ENCODE results near the gene TP53I13. TPM values are rescaled to one million over a fixed set of nuclear protein-coding genes. Genes with fewer than 3 reads are reported as not detected.

Gene TP53I13
- total RNA-seq, 2 experiments from 2014 or later = 46.7 to 50.2 TPM

DNA sequence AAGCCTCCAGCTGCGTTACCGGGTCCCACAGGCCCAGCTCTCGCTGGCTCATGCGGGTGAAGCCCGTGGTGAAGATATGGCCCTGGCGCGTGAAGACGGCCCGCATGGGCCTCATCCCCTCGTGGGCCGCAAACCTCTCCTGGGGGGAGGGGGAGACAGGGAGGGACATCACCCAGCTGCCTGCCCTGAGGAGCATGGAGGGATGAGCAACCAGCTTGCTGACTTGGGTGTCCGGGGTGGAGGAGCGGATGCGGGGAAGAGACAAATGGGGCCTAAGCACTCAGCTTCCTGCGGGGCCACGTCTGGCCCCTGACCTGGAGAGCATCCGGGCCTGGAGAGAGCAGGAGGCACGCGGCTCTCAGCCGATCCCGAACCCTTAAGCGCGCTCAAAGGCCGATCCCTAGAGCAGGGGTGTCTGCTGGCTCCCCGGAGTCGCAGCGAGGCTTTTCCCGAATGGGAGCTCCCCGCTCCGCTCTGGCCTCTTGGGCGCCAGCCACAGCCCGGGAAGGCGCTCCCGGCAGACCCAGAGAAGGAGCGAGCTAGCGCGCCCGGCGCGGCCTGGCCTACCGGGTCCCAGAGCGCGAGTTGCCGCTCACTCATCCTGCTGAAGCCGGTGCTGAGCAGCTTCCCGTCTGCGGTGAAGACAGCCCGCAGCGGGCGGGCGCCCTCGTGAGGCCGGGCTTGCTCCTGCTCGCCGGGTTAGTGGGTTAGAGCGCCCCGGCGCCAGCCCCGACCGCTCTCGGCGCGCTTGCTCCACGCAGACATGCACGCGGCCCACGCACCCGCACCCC is 49.2 kb downstream of the TP53I13 start:
- H3K27me3 Mint-ChIP-seq = peaks cover 2% of the 10 kb centered on the region
- DNase-seq (peak; percentile 92), ATAC-seq (peak; percentile 34)
- intact Hi-C loops (cut with micrococcal nuclease) = loop anchor here (5.0 kb wide), 1 partner anchor 35 kb away; no protein-coding TSS in a partner anchor
- peaks cover 41% of the 10 kb centered on the region for H3K4me1 Mint-ChIP-seq (ENCODE audit: low read depth)
- ChIA-PET POLR2A (interaction anchor here (0.7 to 4.2 kb wide), 28 partner anchors 9 to 469 kb away, joined by 3 to 32 read pairs (median 5); partner anchors contain the start of genes ABHD15, ANKRD13B and TP53I13), CTCF (interaction anchor here (0.6 to 8.5 kb wide), 46 partner anchors 9 to 940 kb away, joined by 3 to 172 read pairs (median 5); partner anchors contain the start of genes ABHD15, ANKRD13B, GIT1 and SSH2)
- H3K27ac Mint-ChIP-seq = peak overlapping the region; percentile 88
- no peaks in the 10 kb centered on the region for H3K9me3 Mint-ChIP-seq
- H3K36me3 Mint-ChIP-seq (ENCODE audit: low read depth) = no peaks in the 10 kb centered on the region
- TF ChIP-seq, protein P1, sequence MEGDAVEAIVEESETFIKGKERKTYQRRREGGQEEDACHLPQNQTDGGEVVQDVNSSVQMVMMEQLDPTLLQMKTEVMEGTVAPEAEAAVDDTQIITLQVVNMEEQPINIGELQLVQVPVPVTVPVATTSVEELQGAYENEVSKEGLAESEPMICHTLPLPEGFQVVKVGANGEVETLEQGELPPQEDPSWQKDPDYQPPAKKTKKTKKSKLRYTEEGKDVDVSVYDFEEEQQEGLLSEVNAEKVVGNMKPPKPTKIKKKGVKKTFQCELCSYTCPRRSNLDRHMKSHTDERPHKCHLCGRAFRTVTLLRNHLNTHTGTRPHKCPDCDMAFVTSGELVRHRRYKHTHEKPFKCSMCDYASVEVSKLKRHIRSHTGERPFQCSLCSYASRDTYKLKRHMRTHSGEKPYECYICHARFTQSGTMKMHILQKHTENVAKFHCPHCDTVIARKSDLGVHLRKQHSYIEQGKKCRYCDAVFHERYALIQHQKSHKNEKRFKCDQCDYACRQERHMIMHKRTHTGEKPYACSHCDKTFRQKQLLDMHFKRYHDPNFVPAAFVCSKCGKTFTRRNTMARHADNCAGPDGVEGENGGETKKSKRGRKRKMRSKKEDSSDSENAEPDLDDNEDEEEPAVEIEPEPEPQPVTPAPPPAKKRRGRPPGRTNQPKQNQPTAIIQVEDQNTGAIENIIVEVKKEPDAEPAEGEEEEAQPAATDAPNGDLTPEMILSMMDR (IDR thresholded peaks at IDR 0.05) = peak; percentile 38
- H3K4me3 Mint-ChIP-seq = peak overlapping the region; percentile 84

DNA sequence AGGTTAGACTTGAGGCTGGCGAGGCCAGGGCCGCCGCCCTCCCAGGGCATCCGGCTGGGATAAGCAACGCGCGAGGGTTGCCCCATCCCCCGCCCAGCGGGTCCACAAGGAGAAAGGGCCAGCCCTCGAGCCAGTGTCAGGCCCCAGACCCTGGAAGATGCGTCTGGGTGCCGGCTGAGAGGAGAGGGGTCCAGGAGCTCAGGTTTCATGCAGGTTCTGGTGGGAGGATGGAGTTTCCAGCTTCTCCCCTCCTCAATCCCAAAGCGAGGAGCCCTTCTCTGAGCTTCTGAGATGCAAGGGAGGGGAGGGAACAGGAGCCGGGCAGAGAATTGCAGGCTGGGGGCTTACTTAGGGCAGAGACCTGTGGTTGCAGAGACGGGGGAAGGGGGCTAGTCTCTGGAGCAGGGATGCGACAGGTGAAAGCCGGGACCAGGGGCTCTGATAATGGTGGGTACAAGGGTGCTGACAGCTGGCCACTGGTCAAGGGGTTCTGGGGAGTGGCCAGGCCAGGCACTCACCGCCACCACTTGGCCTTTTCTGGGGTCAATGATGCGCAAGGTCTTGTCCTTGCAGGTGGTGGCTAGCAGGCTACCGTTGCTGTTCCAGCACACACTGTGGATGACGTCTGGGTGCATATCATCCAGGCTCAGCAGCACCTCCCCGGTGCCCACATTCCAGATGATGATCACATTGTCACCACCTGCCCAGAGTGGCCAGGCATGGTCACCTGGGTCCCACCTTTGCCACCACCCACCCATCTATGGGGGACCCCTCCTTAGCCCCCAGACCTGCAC is 50.0 kb downstream of the TP53I13 start:
- DNase-seq = no peak
- H3K4me3 Mint-ChIP-seq = peak overlapping the region; percentile 84
- POLR2A ChIA-PET = interaction anchor here (1.2 to 4.2 kb wide), 18 partner anchors 8 to 326 kb away, joined by 3 to 32 read pairs (median 6); partner anchors contain the start of genes ABHD15 and ANKRD13B
- peaks cover 47% of the 10 kb centered on the region for H3K4me1 Mint-ChIP-seq (ENCODE audit: low read depth)
- CTCF ChIA-PET = interaction anchor here (0.7 to 8.5 kb wide), 32 partner anchors 8 to 455 kb away, joined by 3 to 172 read pairs (median 6); partner anchors contain the start of genes ABHD15, ANKRD13B, GIT1 and SSH2
- TF ChIP-seq, protein P1 (IDR thresholded peaks at IDR 0.05) = no peak
- intact Hi-C loops (cut with micrococcal nuclease) = loop anchor here (5.0 kb wide), 1 partner anchor 36 kb away; no protein-coding TSS in a partner anchor
- no peak for ATAC-seq
- H3K36me3 Mint-ChIP-seq (ENCODE audit: low read depth) = no peaks in the 10 kb centered on the region
- peaks cover 2% of the 10 kb centered on the region for H3K27me3 Mint-ChIP-seq
- no peak overlapping the region for H3K27ac Mint-ChIP-seq
- no peaks in the 10 kb centered on the region for H3K9me3 Mint-ChIP-seq

DNA sequence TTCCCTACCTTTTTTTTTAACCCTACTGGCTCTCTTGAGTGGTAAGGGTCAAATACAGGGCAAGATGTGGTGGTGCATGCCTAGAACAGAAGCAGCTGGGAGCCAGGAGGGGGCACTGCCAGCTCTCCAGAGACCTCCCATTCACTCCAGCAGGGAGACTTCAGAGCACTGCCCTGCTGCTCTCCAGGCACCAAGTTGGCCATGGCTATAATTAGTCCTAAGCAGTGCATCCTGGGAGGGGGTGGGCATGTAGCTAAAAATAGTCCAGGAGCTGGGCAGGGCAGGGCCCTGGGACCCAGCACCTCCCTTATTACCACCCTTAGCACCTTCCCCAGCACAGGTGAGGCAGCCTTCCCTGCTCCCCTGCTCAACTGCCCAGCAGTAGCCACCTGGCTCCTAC is 50.8 kb downstream of the TP53I13 start:
- ChIA-PET POLR2A (interaction anchor here (1.6 kb wide), 1 partner anchor 45 kb away, joined by 4 read pairs; no protein-coding TSS in a partner anchor), CTCF (interaction anchor here (1.5 to 8.5 kb wide), 7 partner anchors 19 to 312 kb away, joined by 4 to 172 read pairs (median 41); partner anchors contain the start of genes ABHD15, GIT1 and TP53I13)
- Mint-ChIP-seq H3K36me3 (ENCODE audit: low read depth) (no peaks in the 10 kb centered on the region), H3K4me1 (ENCODE audit: low read depth) (peaks cover 51% of the 10 kb centered on the region), H3K27me3 (peaks cover 2% of the 10 kb centered on the region), H3K4me3 (no peak overlapping the region), H3K9me3 (no peaks in the 10 kb centered on the region), H3K27ac (no peak overlapping the region)
- DNase-seq (peak; percentile 57), ATAC-seq (no peak)
- TF ChIP-seq, protein P1 (IDR thresholded peaks at IDR 0.05) = peak; percentile 39
- intact Hi-C loops (cut with micrococcal nuclease) = loop anchor here (5.0 kb wide), 1 partner anchor 37 kb away; no protein-coding TSS in a partner anchor

DNA sequence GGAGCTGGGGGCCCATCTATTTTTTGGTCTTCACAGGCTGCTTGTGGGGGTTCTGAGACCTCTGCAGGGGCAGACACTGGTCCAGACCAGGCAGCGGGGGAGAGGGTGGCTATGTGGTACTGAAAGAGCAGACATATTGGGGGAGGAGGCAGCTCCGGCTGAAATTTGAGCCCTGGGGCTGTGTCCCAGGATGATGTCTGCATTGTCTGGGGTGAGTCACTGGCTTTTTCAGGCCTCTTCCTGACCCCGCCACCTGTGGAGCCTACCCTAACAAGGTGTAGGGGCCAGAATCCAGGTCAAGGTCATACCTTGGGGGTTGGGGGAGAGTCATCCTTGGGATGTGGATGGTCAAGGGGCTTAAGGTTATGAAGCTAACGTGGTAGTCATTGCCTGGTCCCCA is 51.8 kb downstream of the TP53I13 start:
- intact Hi-C loops (cut with micrococcal nuclease) = no loop called here
- DNase-seq (no peak), ATAC-seq (no peak)
- H3K9me3 Mint-ChIP-seq = no peaks in the 10 kb centered on the region
- CTCF ChIA-PET = interaction anchor here (0.9 to 8.5 kb wide), 7 partner anchors 19 to 311 kb away, joined by 3 to 172 read pairs (median 8); partner anchors contain the start of genes ABHD15, GIT1 and TP53I13
- H3K4me3 Mint-ChIP-seq = no peak overlapping the region
- TF ChIP-seq, protein P1 (IDR thresholded peaks at IDR 0.05) = no peak
- peaks cover 50% of the 10 kb centered on the region for H3K4me1 Mint-ChIP-seq (ENCODE audit: low read depth)
- no peak overlapping the region for H3K27ac Mint-ChIP-seq
- peaks cover 2% of the 10 kb centered on the region for H3K27me3 Mint-ChIP-seq
- POLR2A ChIA-PET = interaction anchor here (1.0 kb wide), 1 partner anchor 115 kb away, joined by 3 read pairs; no protein-coding TSS in a partner anchor
- H3K36me3 Mint-ChIP-seq (ENCODE audit: low read depth) = no peaks in the 10 kb centered on the region

Data from activated CD8-positive, alpha-beta T cell treated with anti-CD3 and anti-CD28 coated beads for 36 hours (primary cell).